Myometrial cell (primary cell): ENCODE data around the gene KRTAP3-3. TPM values are rescaled to one million over a fixed set of nuclear protein-coding genes. Genes with fewer than 3 reads are reported as not detected.

Experiments used
- total RNA-seq: library from RNA; depleted of rRNA; stranded (reverse); fragments of >200 nt; gene quantifications from 2 replicates; pipeline ENCODE4 v1.2.3, GENCODE V29; 2015

KRTAP3-3 gene
- not detected in 2 replicates for total RNA-seq

GRCh38 chr17:40993839-40994238 is at the start of gene KRTAP3-3:
Gene KRTAP3-3, minus strand, starts transcription at chr17:40994164. Its CDS starts 67 bp downstream, at chr17:40994097.

GRCh38 chr17:41040783-41041571 is 47.0 kb upstream of the KRTAP3-3 start, which contains the start of gene KRTAP1-1:
Gene KRTAP1-1, minus strand, starts transcription at chr17:41041450. Its CDS starts 53 bp downstream, at chr17:41041397.

GRCh38 chr17:41034346-41034935 is 40.5 kb upstream of the KRTAP3-3 start, which contains the start of gene KRTAP1-3:
Gene KRTAP1-3, minus strand, starts transcription at chr17:41034874. Its CDS starts 53 bp downstream, at chr17:41034821.

GRCh38 chr17:41029633-41030245 is 35.8 kb upstream of the KRTAP3-3 start, which contains the start of gene KRTAP1-4:
Gene KRTAP1-4, minus strand, starts transcription at chr17:41030195. Its CDS starts 117 bp downstream, at chr17:41030078.

GRCh38 chr17:41026715-41027471 is 32.9 kb upstream of the KRTAP3-3 start, which contains the start of gene KRTAP1-5:
Gene KRTAP1-5, minus strand, starts transcription at chr17:41027208. Its CDS starts 53 bp downstream, at chr17:41027155.

GRCh38 chr17:41008811-41009210 is 14.8 kb upstream of the KRTAP3-3 start, which contains the start of gene KRTAP3-1:
Gene KRTAP3-1, minus strand, starts transcription at chr17:41009128. Its CDS starts 54 bp downstream, at chr17:41009074.

GRCh38 chr17:40999563-40999962 is 5.6 kb upstream of the KRTAP3-3 start, which contains the start of gene KRTAP3-2:
Gene KRTAP3-2, minus strand, starts transcription at chr17:40999906. Its CDS starts 53 bp downstream, at chr17:40999853.

GRCh38 chr17:40984226-40984625 is 9.7 kb downstream of the KRTAP3-3 start, which contains the start of gene KRT40:
Gene KRT40, minus strand, starts transcription at chr17:40984326. Its CDS starts 53 bp downstream, at chr17:40984273.

GRCh38 chr17:40966848-40967247 is 27.1 kb downstream of the KRTAP3-3 start, which contains the start of gene KRT39:
Gene KRT39, minus strand, starts transcription at chr17:40966948. Its CDS starts 92 bp downstream, at chr17:40966856.

Other genes with a start within 250 kb of the KRTAP3-3 start
- not detected in 2 replicates for gene KRT25, start 238.8 kb downstream of the KRTAP3-3 start, total RNA-seq
- gene KRT26, start 222.0 kb downstream of the KRTAP3-3 start, total RNA-seq, result not detected in 2 replicates
- gene KRT27, start 211.6 kb downstream of the KRTAP3-3 start, total RNA-seq, result not detected in 2 replicates
- gene KRT28, start 194.2 kb downstream of the KRTAP3-3 start, total RNA-seq, result not detected in 2 replicates
- gene KRT10, start 171.6 kb downstream of the KRTAP3-3 start, total RNA-seq, result 14.4 and 20.9 TPM in 2 replicates
- gene KRT12, start 126.9 kb downstream of the KRTAP3-3 start, total RNA-seq, result under 0.01 TPM in 1 of 2 replicates, not detected in the other
- gene KRT20, start 108.9 kb downstream of the KRTAP3-3 start, total RNA-seq, result not detected in 2 replicates
- 3.5 and 4.3 TPM in 2 replicates for gene KRT23, start 56.5 kb downstream of the KRTAP3-3 start, total RNA-seq
- not detected in 2 replicates for gene KRT39, start 27.2 kb downstream of the KRTAP3-3 start, total RNA-seq
- gene KRT40, start 9.8 kb downstream of the KRTAP3-3 start, total RNA-seq, result not detected in 2 replicates
- gene KRTAP3-2, start 5.7 kb upstream of the KRTAP3-3 start, total RNA-seq, result not detected in 2 replicates
- gene KRTAP3-1, start 15.0 kb upstream of the KRTAP3-3 start, total RNA-seq, result not detected in 2 replicates
- 15.4 and 18.2 TPM in 2 replicates for gene KRTAP1-5, start 33.0 kb upstream of the KRTAP3-3 start, total RNA-seq
- gene KRTAP1-4, start 36.0 kb upstream of the KRTAP3-3 start, total RNA-seq, result not detected in 2 replicates
- gene KRTAP1-3, start 40.7 kb upstream of the KRTAP3-3 start, total RNA-seq, result not detected in 2 replicates
- gene KRTAP1-1, start 47.3 kb upstream of the KRTAP3-3 start, total RNA-seq, result 0.35 TPM in 1 of 2 replicates, not detected in the other
- gene KRTAP2-1, start 53.2 kb upstream of the KRTAP3-3 start, total RNA-seq, result not detected in 2 replicates
- not detected in 2 replicates for gene KRTAP2-2, start 61.1 kb upstream of the KRTAP3-3 start, total RNA-seq
- 0.89 TPM in 1 of 2 replicates, not detected in the other for gene KRTAP2-3, start 66.0 kb upstream of the KRTAP3-3 start, total RNA-seq
- not detected in 2 replicates for gene KRTAP2-4, start 71.7 kb upstream of the KRTAP3-3 start, total RNA-seq
- gene KRTAP4-7, start 90.0 kb upstream of the KRTAP3-3 start, total RNA-seq, result not detected in 2 replicates
- not detected in 2 replicates for gene KRTAP4-8, start 104.0 kb upstream of the KRTAP3-3 start, total RNA-seq
- not detected in 2 replicates for gene KRTAP4-16, start 108.0 kb upstream of the KRTAP3-3 start, total RNA-seq
- not detected in 2 replicates for gene KRTAP4-9, start 111.2 kb upstream of the KRTAP3-3 start, total RNA-seq
- gene KRTAP4-11, start 124.2 kb upstream of the KRTAP3-3 start, total RNA-seq, result not detected in 2 replicates
- gene KRTAP4-12, start 130.0 kb upstream of the KRTAP3-3 start, total RNA-seq, result not detected in 2 replicates
- not detected in 2 replicates for gene KRTAP4-6, start 146.4 kb upstream of the KRTAP3-3 start, total RNA-seq
- not detected in 2 replicates for gene KRTAP4-5, start 155.7 kb upstream of the KRTAP3-3 start, total RNA-seq
- not detected in 2 replicates for gene KRTAP4-4, start 166.6 kb upstream of the KRTAP3-3 start, total RNA-seq
- not detected in 2 replicates for gene KRTAP4-3, start 174.1 kb upstream of the KRTAP3-3 start, total RNA-seq
- not detected in 2 replicates for gene KRTAP4-2, start 184.1 kb upstream of the KRTAP3-3 start, total RNA-seq
- gene KRTAP4-1, start 190.7 kb upstream of the KRTAP3-3 start, total RNA-seq, result not detected in 2 replicates
- gene KRTAP9-1, start 195.7 kb upstream of the KRTAP3-3 start, total RNA-seq, result not detected in 2 replicates
- not detected in 2 replicates for gene KRTAP9-2, start 232.5 kb upstream of the KRTAP3-3 start, total RNA-seq
- not detected in 2 replicates for gene KRTAP9-3, start 238.3 kb upstream of the KRTAP3-3 start, total RNA-seq
- not detected in 2 replicates for gene KRTAP9-8, start 243.8 kb upstream of the KRTAP3-3 start, total RNA-seq